Suppressor macrophage (primary cell): ENCODE measurements around the gene NRXN3.

Source experiments
- DNase-seq, 4 experiments: peaks; one replicate each; pipeline ENCODE4 v3.0.0-alpha.2; 2020 to 2022
- total RNA-seq, 17 experiments: gene quantifications; one replicate each; lab custom pipeline; 2026; ENCODE audit warnings: mixed read lengths in 6 of 17, inconsistent platforms in 3 of 17; lab: John Stamatoyannopoulos, UW

Gene NRXN3
- 0 to 9.7 (median 0.06) reads per million in 17 experiments for total RNA-seq

- no peak for DNase-seq
Observed at GRCh38 chr14:78170203-78170602, at the start of gene NRXN3. Gene NRXN3 (plus strand): TSS chr14:78170373. CDS start chr14:78243094, 72,721 bp downstream.

GRCh38 chr14:78122436-78122835 lies 47.7 kb upstream of the NRXN3 start:
- DNase-seq, result no peak

- DNase-seq, result no peak
Observed at GRCh38 chr14:78123650-78124253, 46.4 kb upstream of the NRXN3 start.

GRCh38 chr14:78127961-78128360 lies 42.2 kb upstream of the NRXN3 start:
- no peak for DNase-seq

GRCh38 chr14:78129375-78129774 lies 40.8 kb upstream of the NRXN3 start:
- DNase-seq, result no peak

- DNase-seq, result no peak
Observed at GRCh38 chr14:78130356-78130755, 39.8 kb upstream of the NRXN3 start.

GRCh38 chr14:78131201-78131600 lies 39.0 kb upstream of the NRXN3 start:
- peak in 3 of 4 experiments; percentile 8 to 22 (median 10) for DNase-seq

- DNase-seq, result no peak
Observed at GRCh38 chr14:78131616-78132015, 38.6 kb upstream of the NRXN3 start.

- peak in 2 of 4 experiments; percentile 10 to 23 for DNase-seq
Observed at GRCh38 chr14:78135450-78135891, 34.7 kb upstream of the NRXN3 start.

GRCh38 chr14:78136695-78137094 lies 33.5 kb upstream of the NRXN3 start:
- no peak for DNase-seq

- DNase-seq, result no peak
Observed at GRCh38 chr14:78141590-78141989, 28.6 kb upstream of the NRXN3 start.

- peak in 1 of 4 experiments; percentile 6 for DNase-seq
Observed at GRCh38 chr14:78142998-78143397, 27.2 kb upstream of the NRXN3 start.

GRCh38 chr14:78143489-78144145 lies 26.6 kb upstream of the NRXN3 start:
- peak; percentile 12 to 59 (median 34) for DNase-seq

- no peak for DNase-seq
Observed at GRCh38 chr14:78152201-78153063, 17.7 kb upstream of the NRXN3 start.

- DNase-seq, result peak in 1 of 4 experiments; percentile 7
Observed at GRCh38 chr14:78153064-78153341, 17.2 kb upstream of the NRXN3 start.

GRCh38 chr14:78154827-78155226 lies 15.3 kb upstream of the NRXN3 start:
- no peak for DNase-seq

GRCh38 chr14:78156196-78156595 lies 14.0 kb upstream of the NRXN3 start:
- DNase-seq, result no peak

- DNase-seq, result peak; percentile 21 to 66 (median 46)
Observed at GRCh38 chr14:78157494-78158437, 12.4 kb upstream of the NRXN3 start.

GRCh38 chr14:78162202-78162601 lies 8.0 kb upstream of the NRXN3 start:
- peak; percentile 33 to 65 (median 60) for DNase-seq

- DNase-seq, result peak; percentile 15 to 60 (median 47)
Observed at GRCh38 chr14:78164226-78164853, 5.8 kb upstream of the NRXN3 start.

GRCh38 chr14:78172428-78172827 lies 2.3 kb downstream of the NRXN3 start:
- DNase-seq, result no peak
